Type B pancreatic cell (in vitro differentiated cells): ENCODE measurements around the gene RUVBL1. TPM values are rescaled to one million over a fixed set of nuclear protein-coding genes. Genes with fewer than 3 reads are reported as not detected.

Experiments
- DNase-seq: peaks from one replicate; pipeline ENCODE4 v3.0.0; 2021; ENCODE audit warnings: mixed read lengths; ENCODE audit not compliant: unreplicated experiment; ENCODE audit errors: extremely low spot score
- H3K27ac Mint-ChIP-seq: 2 replicates; pipeline ENCODE4 v1.8.0; 2021; ENCODE audit warnings: mild to moderate bottlenecking, mixed read lengths
- H3K27me3 Mint-ChIP-seq: 2 replicates; pipeline ENCODE4 v1.8.0; 2021; ENCODE audit warnings: mixed read lengths
- H3K36me3 Mint-ChIP-seq: 2 replicates; pipeline ENCODE4 v1.8.0; 2021; ENCODE audit warnings: mixed read lengths
- H3K4me1 Mint-ChIP-seq: one replicate; pipeline ENCODE4 v1.8.0; 2021; ENCODE audit warnings: mixed read lengths; ENCODE audit not compliant: unreplicated experiment
- H3K4me3 Mint-ChIP-seq: 2 replicates; pipeline ENCODE4 v1.8.0; 2021; ENCODE audit warnings: mild to moderate bottlenecking, mixed read lengths
- H3K9me3 Mint-ChIP-seq: 2 replicates; pipeline ENCODE4 v1.8.0; 2021; ENCODE audit warnings: mixed read lengths
- long read RNA-seq: library from polyadenylated mRNA; unstranded; transcript quantifications from one replicate; pipeline ENCODE4 v2.0.0, GENCODE V29; 2020
- total RNA-seq: library from RNA; stranded (reverse); gene quantifications from 2 replicates; pipeline ENCODE4 v1.2.1, GENCODE V29; 2021; ENCODE audit warnings: low replicate concordance
- TF ChIP-seq, protein P1 (sequence below): fragments of 200-600 bp; sonication (generic); conservative IDR thresholded peaks from 2 replicates; pipeline ENCODE4 v1.5.0; 2021; ENCODE audit warnings: antibody characterized with exemption, mild to moderate bottlenecking

RUVBL1 gene
- total RNA-seq: 34.6 and 61.1 TPM in 2 replicates
- long read RNA-seq, transcript RUVBL1-201 (11 exons, 1,761 nt): major isoform, 211 of 249 reads
- long read RNA-seq, partial matches to known transcripts: 3 of 249 reads
- long read RNA-seq, other reads (novel, unspliced or antisense): 35 of 249 reads

GRCh38 chr3:128123538-128124368 lies at the start of gene RUVBL1:
Gene RUVBL1, minus strand, starts transcription at chr3:128123812. Its CDS starts 88 bp downstream, at chr3:128123724.
- Mint-ChIP-seq H3K9me3 (no peaks in the 10 kb centered on the region), H3K4me3 (peak within 1 kb of the TSS; percentile 99), H3K27ac (peak within 1 kb of the TSS; percentile 96), H3K4me1 (peaks cover 7% of the 10 kb centered on the region), H3K27me3 (peaks cover 1% of the 10 kb centered on the region), H3K36me3 (peaks cover 4% of the 10 kb centered on the region)
- peak; percentile 96 for DNase-seq
- TF ChIP-seq, protein P1, sequence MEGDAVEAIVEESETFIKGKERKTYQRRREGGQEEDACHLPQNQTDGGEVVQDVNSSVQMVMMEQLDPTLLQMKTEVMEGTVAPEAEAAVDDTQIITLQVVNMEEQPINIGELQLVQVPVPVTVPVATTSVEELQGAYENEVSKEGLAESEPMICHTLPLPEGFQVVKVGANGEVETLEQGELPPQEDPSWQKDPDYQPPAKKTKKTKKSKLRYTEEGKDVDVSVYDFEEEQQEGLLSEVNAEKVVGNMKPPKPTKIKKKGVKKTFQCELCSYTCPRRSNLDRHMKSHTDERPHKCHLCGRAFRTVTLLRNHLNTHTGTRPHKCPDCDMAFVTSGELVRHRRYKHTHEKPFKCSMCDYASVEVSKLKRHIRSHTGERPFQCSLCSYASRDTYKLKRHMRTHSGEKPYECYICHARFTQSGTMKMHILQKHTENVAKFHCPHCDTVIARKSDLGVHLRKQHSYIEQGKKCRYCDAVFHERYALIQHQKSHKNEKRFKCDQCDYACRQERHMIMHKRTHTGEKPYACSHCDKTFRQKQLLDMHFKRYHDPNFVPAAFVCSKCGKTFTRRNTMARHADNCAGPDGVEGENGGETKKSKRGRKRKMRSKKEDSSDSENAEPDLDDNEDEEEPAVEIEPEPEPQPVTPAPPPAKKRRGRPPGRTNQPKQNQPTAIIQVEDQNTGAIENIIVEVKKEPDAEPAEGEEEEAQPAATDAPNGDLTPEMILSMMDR: no peak

- peaks cover 63% of the 10 kb centered on the region for H3K4me1 Mint-ChIP-seq
- H3K27me3 Mint-ChIP-seq: no peaks in the 10 kb centered on the region
- no peak overlapping the region for H3K4me3 Mint-ChIP-seq
- TF ChIP-seq, protein P1: no peak
- DNase-seq: no peak
- H3K9me3 Mint-ChIP-seq: no peaks in the 10 kb centered on the region
- H3K27ac Mint-ChIP-seq: peak overlapping the region; percentile 22
- no peaks in the 10 kb centered on the region for H3K36me3 Mint-ChIP-seq
These were observed 49.6 kb upstream of the RUVBL1 start for GRCh38 chr3:128173200-128173599.

GRCh38 chr3:128170866-128171516 lies 47.4 kb upstream of the RUVBL1 start:
- Mint-ChIP-seq H3K27me3 (no peaks in the 10 kb centered on the region), H3K36me3 (peaks cover 4% of the 10 kb centered on the region), H3K27ac (no peak overlapping the region), H3K9me3 (no peaks in the 10 kb centered on the region), H3K4me1 (peaks cover 71% of the 10 kb centered on the region), H3K4me3 (peak overlapping the region; percentile 29)
- no peak for DNase-seq
- TF ChIP-seq, protein P1: peak; percentile 90

- Mint-ChIP-seq H3K36me3 (peaks cover 8% of the 10 kb centered on the region), H3K27ac (peak overlapping the region; percentile 20), H3K27me3 (no peaks in the 10 kb centered on the region), H3K4me1 (peaks cover 55% of the 10 kb centered on the region), H3K9me3 (no peaks in the 10 kb centered on the region), H3K4me3 (no peak overlapping the region)
- no peak for DNase-seq
- TF ChIP-seq, protein P1: no peak
These were observed 45.2 kb upstream of the RUVBL1 start for GRCh38 chr3:128168836-128169235.

DNA sequence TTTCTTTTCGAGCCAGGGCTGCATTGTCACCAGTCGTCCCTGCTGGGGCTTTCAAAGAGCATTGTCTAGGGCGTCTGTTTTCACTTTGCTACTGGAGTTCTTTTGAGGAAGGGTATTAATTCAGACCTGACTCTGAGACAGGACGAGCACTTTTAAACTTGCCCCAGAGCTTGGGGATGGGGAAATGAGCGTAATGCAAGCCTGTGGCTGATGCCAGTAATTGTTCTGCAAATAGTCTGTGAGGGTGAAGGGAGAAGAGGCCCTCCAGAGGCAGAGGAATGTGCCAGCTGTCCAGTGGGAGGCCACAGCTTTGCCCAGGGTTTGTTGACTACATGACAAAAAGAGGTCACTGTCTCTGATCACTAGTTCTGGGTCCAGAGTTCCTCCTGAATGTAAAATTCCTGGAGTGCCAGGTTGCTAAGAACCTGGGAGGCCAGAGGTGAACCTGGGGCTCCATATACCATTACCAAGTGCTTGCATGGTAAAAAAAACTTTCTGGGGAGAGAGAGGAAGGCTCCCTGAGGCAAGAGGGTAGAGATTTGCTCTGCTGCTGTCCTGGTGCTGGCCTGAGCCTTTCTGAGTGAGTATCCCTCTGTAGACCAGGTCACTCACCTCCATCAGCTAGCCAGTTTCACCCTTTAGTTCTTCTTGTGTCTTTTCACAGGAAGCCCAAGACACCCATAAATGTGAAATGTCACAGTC lies 44.5 kb upstream of the RUVBL1 start:
- H3K36me3 Mint-ChIP-seq: peaks cover 8% of the 10 kb centered on the region
- H3K27me3 Mint-ChIP-seq: no peaks in the 10 kb centered on the region
- H3K4me3 Mint-ChIP-seq: peak overlapping the region; percentile 64
- H3K27ac Mint-ChIP-seq: peak overlapping the region; percentile 65
- TF ChIP-seq, protein P1: no peak
- no peak for DNase-seq
- peaks cover 48% of the 10 kb centered on the region for H3K4me1 Mint-ChIP-seq
- H3K9me3 Mint-ChIP-seq: no peaks in the 10 kb centered on the region
